Common myeloid progenitor, CD34-positive (primary cell): ENCODE measurements around the gene STPG4.
"Not testable (repeated sequence)": the region's sequence is repeated elsewhere in the genome, so short reads cannot be mapped to it uniquely, and the experiment has no call there.

Source experiments
- CTCF ChIA-PET: fragments of 350-600 bp; sonication (Branson Sonifier 250); formaldehyde crosslinking; loops from one replicate; lab custom pipeline; 2021; ENCODE audit warnings: antibody characterized with exemption; lab: Charles Lee
- POLR2A ChIA-PET: fragments of 350-600 bp; sonication (Branson Sonifier 250); formaldehyde crosslinking; loops from one replicate; lab custom pipeline; 2021; ENCODE audit warnings: antibody characterized with exemption; lab: Charles Lee
- DNase-seq, 3 donors: peaks; one replicate each; pipeline versions ENCODE4 v3.0.0 to v3.0.0-alpha.2; 2013
- H3K27ac ChIP-seq, 2 experiments: 1 replicate in 1 of 2; 2 replicates in 1 of 2; pipeline ENCODE4 v1.7.0; 2013; ENCODE audit warnings: inconsistent platforms in 2 of 2, low read length in 2 of 2, mild to moderate bottlenecking in 2 of 2, low read depth in 1 of 2, moderate library complexity in 1 of 2; ENCODE audit not compliant: severe bottlenecking in 2 of 2, insufficient read depth in 1 of 2, poor library complexity in 1 of 2
- H3K27me3 ChIP-seq, 5 experiments: replicated peaks in 2 of 5; 1 replicate in 3 of 5; 2 replicates in 2 of 5; pipeline versions ENCODE4 v1.6.1 to v1.7.0; 2013; ENCODE audit warnings: low read length in 4 of 5, mild to moderate bottlenecking in 2 of 5, moderate library complexity in 2 of 5, inconsistent platforms in 1 of 5; ENCODE audit not compliant: insufficient read depth in 5 of 5, control insufficient read depth in 4 of 5
- H3K36me3 ChIP-seq, 4 experiments: 1 replicate in 2 of 4; 2 replicates in 2 of 4; pipeline versions ENCODE4 v1.6.1 to v1.7.0; 2013; ENCODE audit warnings: low read length in 3 of 4, control low read depth in 1 of 4, mild to moderate bottlenecking in 1 of 4; ENCODE audit not compliant: control insufficient read depth in 4 of 4, insufficient read depth in 4 of 4
- H3K4me1 ChIP-seq, 4 experiments: 1 replicate in 3 of 4; 2 replicates in 1 of 4; pipeline versions ENCODE4 v1.6.1 to v1.7.1; 2013; ENCODE audit warnings: low read length in 3 of 4, mild to moderate bottlenecking in 3 of 4, control low read depth in 1 of 4, inconsistent platforms in 1 of 4, moderate library complexity in 1 of 4; ENCODE audit not compliant: control insufficient read depth in 4 of 4, insufficient read depth in 4 of 4; ENCODE audit errors: control extremely low read depth in 1 of 4
- H3K4me3 ChIP-seq, 7 experiments: 1 replicate in 4 of 7; 2 replicates in 3 of 7; pipeline versions ENCODE4 v1.5.1 to v1.7.0; 2013; ENCODE audit warnings: mild to moderate bottlenecking in 7 of 7, low read length in 6 of 7, moderate library complexity in 6 of 7, inconsistent platforms in 2 of 7, low read depth in 2 of 7, control low read depth in 1 of 7; ENCODE audit not compliant: insufficient read depth in 4 of 7, control insufficient read depth in 1 of 7; ENCODE audit errors: extremely low read depth in 1 of 7
- H3K9me3 ChIP-seq, 5 experiments: 1 replicate in 4 of 5; 2 replicates in 1 of 5; pipeline versions ENCODE4 v1.6.1 to v1.7.1; 2013; ENCODE audit warnings: low read length in 4 of 5, mild to moderate bottlenecking in 2 of 5, inconsistent platforms in 1 of 5, low read depth in 1 of 5, moderate library complexity in 1 of 5; ENCODE audit not compliant: control insufficient read depth in 4 of 5, insufficient read depth in 2 of 5; ENCODE audit errors: control extremely low read depth in 1 of 5
- WGBS: methylation state at CpG from one replicate; pipeline ENCODE4 v1.1.5; 2013; ENCODE audit not compliant: insufficient coverage; 5-methylcytosine and 5-hydroxymethylcytosine counted together

The STPG4 gene

GRCh38 chr2:47133046-47133445 lies 22.1 kb downstream of the STPG4 start:
- Histone ChIP-seq H3K4me3 (no peak overlapping the region), H3K4me1 (no peaks in the 10 kb centered on the region), H3K36me3 (no peaks in the 10 kb centered on the region), H3K27me3 (no peaks in the 10 kb centered on the region), H3K27ac (no peak overlapping the region), H3K9me3 (peaks cover 0 to 10% (median 0%) of the 10 kb centered on the region in 5 experiments)
- DNase-seq = no peak
- ChIA-PET CTCF (interaction anchor here (0.6 kb wide), 1 partner anchor 190 kb away, joined by 3 read pairs; no protein-coding TSS in a partner anchor), POLR2A (no interaction called here)
- 100% methylated on average over 1 of the region's 4 CpGs for WGBS

DNA sequence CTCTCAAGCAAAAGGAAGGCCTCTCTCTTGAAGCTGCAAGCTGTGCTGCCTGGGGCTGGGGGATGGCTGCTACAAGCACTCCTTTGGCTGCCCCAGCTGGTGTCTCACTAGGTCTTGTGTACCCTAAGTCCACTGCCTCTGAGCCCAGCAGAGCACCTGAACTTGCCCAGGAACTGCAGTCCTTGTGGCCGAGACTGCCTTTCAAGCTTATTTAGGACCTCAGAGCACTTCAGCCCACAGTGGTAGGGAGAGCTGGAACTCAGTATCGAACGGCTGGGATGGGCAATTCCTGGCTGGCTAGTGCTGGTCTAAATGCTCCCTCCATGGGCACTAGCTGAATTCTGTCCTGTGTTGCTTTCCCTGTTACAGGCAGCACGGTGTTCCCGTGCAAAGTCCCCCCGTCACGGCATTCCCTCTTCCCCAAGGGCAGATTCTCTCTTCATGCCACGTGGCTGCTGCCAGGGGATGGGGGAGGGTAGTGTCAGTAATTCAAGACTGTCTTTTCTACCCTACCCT lies 25.9 kb downstream of the STPG4 start:
- POLR2A ChIA-PET = no interaction called here
- Histone ChIP-seq H3K4me1 (no peaks in the 10 kb centered on the region), H3K27me3 (no peaks in the 10 kb centered on the region), H3K36me3 (no peaks in the 10 kb centered on the region), H3K4me3 (no peak overlapping the region), H3K9me3 (peaks cover 0 to 2% (median 0%) of the 10 kb centered on the region in 5 experiments), H3K27ac (no peak overlapping the region)
- DNase-seq = no peak
- whole genome bisulfite sequencing = 96% methylated on average over 3 of the region's 8 CpGs
- CTCF ChIA-PET = no interaction called here

- DNase-seq = no peak
- 100% methylated on average over 2 of the region's 2 CpGs for WGBS
- Histone ChIP-seq H3K27me3 (no peaks in the 10 kb centered on the region), H3K4me1 (no peaks in the 10 kb centered on the region), H3K27ac (no peak overlapping the region), H3K4me3 (no peak overlapping the region), H3K36me3 (no peaks in the 10 kb centered on the region), H3K9me3 (no peaks in the 10 kb centered on the region)
- ChIA-PET CTCF (no interaction called here), POLR2A (no interaction called here)
Observed at GRCh38 chr2:47128705-47129104, 26.4 kb downstream of the STPG4 start.

- Histone ChIP-seq H3K27me3 (no peaks in the 10 kb centered on the region), H3K36me3 (no peaks in the 10 kb centered on the region), H3K4me3 (no peak overlapping the region), H3K4me1 (no peaks in the 10 kb centered on the region), H3K9me3 (no peaks in the 10 kb centered on the region), H3K27ac (no peak overlapping the region)
- ChIA-PET CTCF (interaction anchor here (0.9 kb wide), 1 partner anchor 43 kb away, joined by 3 read pairs; no protein-coding TSS in a partner anchor), POLR2A (no interaction called here)
- WGBS = 83% methylated on average over 6 of the region's 7 CpGs
- no peak for DNase-seq
Observed at GRCh38 chr2:47127862-47128543, 27.1 kb downstream of the STPG4 start.

DNA sequence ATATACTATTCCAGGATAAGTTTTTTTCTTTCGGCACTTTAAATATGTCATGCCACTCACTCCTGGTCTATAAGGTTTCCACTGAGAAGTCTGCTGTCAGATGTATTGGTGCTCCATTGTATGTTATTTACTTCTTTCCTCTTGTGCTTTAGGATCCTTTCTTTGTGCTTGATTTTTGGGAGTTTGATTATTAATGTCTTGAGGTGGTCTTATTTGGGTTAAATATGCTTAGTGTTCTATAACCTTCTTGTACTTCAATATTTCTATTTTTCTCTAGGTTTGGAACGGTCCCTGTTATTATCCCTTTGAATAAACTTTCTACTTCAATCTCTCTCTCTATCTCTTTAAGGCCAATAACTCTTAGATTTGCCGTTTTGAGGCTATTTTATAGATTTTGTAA lies 28.3 kb downstream of the STPG4 start:
- no peaks in the 10 kb centered on the region for H3K27me3 ChIP-seq
- no peak for DNase-seq
- H3K9me3 ChIP-seq = peaks cover 0 to 1% (median 0%) of the 10 kb centered on the region in 5 experiments
- no peaks in the 10 kb centered on the region for H3K4me1 ChIP-seq
- H3K27ac ChIP-seq = no peak overlapping the region
- ChIA-PET POLR2A (no interaction called here), CTCF (no interaction called here)
- WGBS = no CpG with 5 or more reads among the region's 3 CpGs
- no peak overlapping the region for H3K4me3 ChIP-seq
- no peaks in the 10 kb centered on the region for H3K36me3 ChIP-seq

DNA sequence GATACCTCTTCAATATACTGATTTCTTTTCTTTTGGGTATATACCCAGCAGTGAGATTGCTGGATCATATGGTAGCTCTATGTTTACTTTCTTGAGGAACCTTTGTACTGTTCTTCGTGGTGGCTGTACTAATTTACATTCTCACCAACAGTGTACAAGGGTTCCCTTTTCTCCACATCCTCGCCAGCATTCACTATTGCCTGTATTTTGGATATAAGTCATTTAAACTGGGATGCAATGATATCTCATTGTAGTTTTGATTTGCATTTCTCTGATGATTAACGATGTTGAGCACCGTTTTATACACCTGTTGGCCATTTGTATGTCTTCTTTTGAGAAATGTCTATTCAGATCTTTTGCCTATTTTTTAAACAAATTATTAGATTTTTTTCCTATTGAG lies 30.4 kb downstream of the STPG4 start:
- H3K27ac ChIP-seq, H3K4me1 ChIP-seq, DNase-seq, H3K36me3 ChIP-seq, POLR2A ChIA-PET, CTCF ChIA-PET, H3K27me3 ChIP-seq, H3K9me3 ChIP-seq, H3K4me3 ChIP-seq: not testable (repeated sequence)
- no CpG with 5 or more reads among the region's 4 CpGs for WGBS

- POLR2A ChIA-PET = not testable (repeated sequence)
- CTCF ChIA-PET = interaction anchor here (1.0 to 1.3 kb wide), 2 partner anchors 32 to 117 kb away, joined by 3 read pairs; no protein-coding TSS in a partner anchor
Observed at GRCh38 chr2:47120424-47120823, 34.7 kb downstream of the STPG4 start.

More at GRCh38 chr2:47120424-47120823, 34.7 kb downstream of the STPG4 start:
- not testable (repeated sequence) for H3K4me3 ChIP-seq, H3K36me3 ChIP-seq, H3K9me3 ChIP-seq, H3K27me3 ChIP-seq, H3K4me1 ChIP-seq, H3K27ac ChIP-seq, DNase-seq
- WGBS = no CpG with 5 or more reads among the region's 5 CpGs
